ENCODE results near the gene TM7SF3. TPM values are rescaled to one million over a fixed set of nuclear protein-coding genes. Genes with fewer than 3 reads are reported as not detected.
"Not testable (repeated sequence)": the region's sequence is repeated elsewhere in the genome, so short reads cannot be mapped to it uniquely, and the experiment has no call there.

The TM7SF3 gene
- 99.0 and 107 TPM in 2 replicates for total RNA-seq

- peak; percentile 91 to 92 for DNase-seq (ENCODE audit: low read depth in 2 of 2)
These were observed at the start of gene TM7SF3 for GRCh38 chr12:27014085-27014858. Gene TM7SF3 (minus strand): TSS chr12:27014384. CDS start chr12:27014168, 216 bp downstream.

DNA sequence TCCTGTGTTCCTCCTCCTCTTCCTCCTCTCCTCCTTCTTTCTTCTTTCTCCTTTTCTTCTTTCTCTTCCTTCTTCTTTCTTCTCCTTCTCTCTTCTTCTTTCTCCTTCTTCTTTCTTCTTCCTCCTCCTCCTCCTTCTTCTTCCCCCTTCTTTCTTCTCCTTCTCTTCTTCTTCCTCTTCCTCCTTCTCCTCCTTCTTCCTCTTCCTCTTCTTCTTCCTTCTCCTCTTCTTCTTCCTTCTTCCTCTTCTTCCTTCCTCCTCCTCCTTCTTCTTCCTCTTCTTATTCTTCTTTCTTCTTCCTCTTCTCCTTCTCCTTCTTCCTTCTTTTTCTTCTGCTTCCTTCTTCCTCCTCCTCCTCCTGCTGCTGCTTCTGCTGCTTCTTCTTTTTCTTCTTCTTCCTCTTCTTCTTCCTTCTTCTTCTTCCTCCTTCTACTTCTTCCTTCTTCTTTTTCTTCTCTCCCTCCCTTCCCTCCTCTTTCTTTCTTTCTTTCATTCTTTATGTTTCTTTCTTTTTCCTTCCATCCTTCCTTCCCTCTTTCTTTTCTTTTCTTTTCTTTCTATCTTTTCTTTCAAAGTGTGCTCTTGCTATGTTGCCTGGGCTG, 49.2 kb upstream of the TM7SF3 start:
- DNase-seq (ENCODE audit: low read depth in 2 of 2), result no peak

DNA sequence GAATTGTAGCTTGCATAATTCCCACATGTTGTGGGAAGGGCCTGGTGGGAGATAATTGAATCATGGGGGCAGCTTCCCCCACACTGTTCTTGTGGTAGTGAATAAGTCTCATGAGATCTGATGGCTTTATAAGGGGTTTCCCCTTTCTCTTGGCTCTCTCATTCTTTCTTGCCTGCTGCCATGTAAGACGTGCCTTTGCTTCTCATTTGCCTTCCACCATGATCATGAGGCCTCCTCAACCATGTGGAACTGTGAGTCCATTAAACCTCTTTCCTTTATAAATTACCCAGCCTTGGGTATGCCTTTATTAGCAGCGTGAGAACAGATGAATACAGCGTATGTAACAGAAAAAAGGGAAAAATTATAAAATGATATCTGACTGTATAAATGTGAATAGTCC, 47.1 kb upstream of the TM7SF3 start:
- no peak for DNase-seq (ENCODE audit: low read depth in 2 of 2)

DNA sequence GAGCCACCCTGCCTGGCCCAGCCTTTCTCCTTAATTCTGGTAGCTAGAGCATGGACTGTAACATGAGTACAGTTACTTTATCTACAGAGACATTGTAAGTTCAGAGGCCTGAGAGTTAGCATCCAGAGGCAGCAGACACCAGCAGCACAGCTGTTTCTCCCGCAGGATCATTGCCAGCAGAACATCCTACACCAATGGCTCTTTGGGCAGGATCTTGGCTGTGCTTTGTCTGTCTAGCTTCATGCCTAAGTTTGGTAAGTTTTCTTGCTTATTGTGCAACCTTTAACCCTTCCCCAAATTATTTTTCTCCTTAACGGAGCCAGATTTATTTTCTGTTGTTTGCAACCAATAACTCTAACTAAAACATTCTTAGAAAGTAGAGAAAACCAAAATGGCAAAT, 46.6 kb upstream of the TM7SF3 start:
- DNase-seq (ENCODE audit: low read depth in 2 of 2), result no peak

DNA sequence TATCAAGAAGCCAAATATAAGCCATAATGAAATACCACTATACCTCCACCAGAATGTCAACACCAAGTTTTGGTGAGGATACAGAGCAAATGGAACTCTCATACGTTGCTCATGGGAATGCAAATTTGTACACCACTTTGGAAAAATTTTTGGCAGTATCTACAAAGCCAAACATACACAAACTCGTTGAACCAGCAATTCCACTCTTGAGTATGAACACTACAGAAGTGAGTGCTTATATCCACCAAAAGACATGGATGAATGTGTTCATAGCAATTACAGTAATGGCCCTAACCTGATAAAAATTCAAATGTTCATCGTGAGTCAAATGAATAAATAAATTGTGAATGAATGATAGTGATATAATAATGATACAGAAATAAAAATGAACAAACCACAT, 43.4 kb upstream of the TM7SF3 start:
- no peak for DNase-seq (ENCODE audit: low read depth in 2 of 2)

DNA sequence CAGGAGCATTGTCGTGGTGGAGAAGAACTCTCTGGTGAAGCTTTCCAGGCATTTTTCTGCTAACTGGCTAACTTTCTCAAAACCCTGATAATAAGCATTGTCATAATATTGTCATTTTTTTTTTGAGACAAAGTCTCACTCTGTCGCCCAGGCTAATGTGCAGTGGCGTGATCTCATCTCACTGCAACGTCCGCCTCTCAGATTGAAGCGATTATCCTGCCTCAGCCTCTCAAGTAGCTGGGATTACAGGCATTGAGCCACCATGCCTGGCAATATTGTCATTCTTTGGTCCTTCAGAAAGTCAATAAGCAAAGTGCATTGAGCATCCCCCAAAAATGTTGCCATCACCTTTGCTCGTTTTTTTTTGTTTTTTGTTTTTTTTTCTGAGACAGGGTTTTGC, 41.8 kb upstream of the TM7SF3 start:
- DNase-seq (ENCODE audit: low read depth in 2 of 2), result no peak

GRCh38 chr12:27052742-27053141, 38.6 kb upstream of the TM7SF3 start:
- no peak for DNase-seq (ENCODE audit: low read depth in 2 of 2)

- no peak for DNase-seq (ENCODE audit: low read depth in 2 of 2)
These were observed 38.0 kb upstream of the TM7SF3 start for GRCh38 chr12:27052176-27052575.

DNA sequence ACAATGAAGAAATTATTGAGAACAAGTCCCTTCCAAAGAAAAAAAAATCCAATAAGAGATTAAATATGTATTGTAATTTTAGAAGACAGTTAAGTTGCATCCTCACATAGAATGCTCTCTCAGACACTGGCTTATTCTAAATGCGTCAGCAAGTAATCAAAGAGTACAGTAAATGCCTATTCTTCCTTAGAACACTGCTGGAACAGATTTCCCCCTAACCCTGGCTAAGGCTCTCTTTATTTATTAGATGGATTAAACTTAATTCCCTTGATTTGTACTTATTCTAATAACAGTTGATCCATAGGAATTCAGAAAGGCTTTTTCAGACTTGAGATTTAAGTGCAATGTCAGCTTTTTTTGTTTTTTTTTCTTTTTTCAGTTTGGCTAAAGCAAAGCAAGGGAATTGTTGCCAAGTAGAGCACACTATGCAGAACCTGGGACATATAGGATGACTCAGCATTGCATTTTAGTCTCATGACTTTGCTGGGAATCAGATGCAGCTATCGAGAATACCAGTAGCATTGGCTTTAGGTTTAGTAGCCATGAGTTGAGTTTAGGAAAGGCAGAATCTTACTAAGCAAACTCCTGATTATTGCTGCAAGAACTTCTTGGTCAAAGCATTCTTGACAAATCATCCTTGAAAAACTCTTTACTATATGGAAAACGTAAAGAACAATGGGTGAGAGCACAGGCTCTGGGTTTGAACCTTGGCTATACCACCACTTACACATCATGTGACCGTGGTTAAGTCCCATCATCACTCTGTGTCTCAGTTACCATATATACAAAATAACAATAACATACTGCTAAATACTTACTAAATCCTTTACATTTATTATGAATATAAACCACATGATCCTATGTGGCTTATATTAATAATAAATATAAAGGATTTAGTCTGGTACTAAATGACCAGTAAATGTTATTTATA, 34.9 kb upstream of the TM7SF3 start:
- DNase-seq (ENCODE audit: low read depth in 2 of 2), result peak; percentile 49 to 69

DNA sequence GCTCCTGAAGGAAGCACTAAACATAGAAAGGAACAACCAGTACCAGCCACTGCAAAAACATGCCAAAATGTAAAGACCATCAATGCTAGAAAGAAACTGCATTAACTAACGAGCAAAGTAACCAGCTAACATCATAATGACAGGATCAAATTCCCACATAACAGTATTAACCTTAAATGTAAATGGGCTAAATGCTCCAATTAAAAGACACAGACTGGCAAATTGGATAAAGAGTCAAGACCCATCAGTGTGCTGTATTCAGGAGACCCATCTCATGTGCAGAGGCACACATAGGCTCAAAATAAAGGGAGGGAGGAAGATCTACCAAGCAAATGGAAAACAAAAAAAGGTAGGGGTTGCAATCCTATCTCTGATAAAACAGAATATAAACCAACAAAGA, 27.8 kb upstream of the TM7SF3 start:
- DNase-seq (ENCODE audit: low read depth in 2 of 2), result not testable (repeated sequence)

- DNase-seq (ENCODE audit: low read depth in 2 of 2), result not testable (repeated sequence)
These were observed 26.5 kb upstream of the TM7SF3 start for GRCh38 chr12:27040637-27041036.

DNA sequence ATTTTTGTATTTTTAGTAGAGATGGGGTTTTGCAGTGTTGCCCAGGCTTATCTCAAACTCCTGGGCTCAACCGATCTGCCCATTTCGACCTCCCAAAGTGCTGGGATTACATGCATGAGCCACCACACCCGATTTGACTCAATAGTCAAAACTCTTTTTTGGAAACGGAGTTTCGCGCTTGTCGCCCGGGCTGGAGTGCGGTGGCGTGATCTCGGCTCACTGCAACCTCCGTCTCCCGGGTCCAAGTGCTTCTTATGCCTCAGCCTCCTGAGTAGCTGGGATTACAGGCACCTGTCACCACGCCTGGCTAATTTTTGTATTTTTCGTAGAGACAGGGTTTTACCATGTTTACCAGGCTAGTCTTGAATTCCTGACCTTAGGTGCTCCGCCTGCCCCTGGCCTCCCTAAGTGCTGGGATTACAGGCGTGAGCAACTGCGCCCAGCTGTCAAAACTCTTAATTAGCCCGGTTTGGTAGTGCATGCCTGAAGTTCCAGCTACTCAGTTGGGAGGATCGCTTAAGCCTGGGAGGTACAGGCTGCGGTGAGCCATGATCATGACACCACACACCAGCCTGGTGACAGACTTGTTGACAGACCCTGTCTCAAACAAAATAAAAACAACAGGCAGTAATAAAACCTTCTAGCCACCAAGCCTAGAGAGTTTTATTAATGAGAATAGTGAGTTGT, 20.6 kb upstream of the TM7SF3 start:
- DNase-seq (ENCODE audit: low read depth in 2 of 2), result no peak

GRCh38 chr12:27032679-27033078, 18.5 kb upstream of the TM7SF3 start:
- no peak for DNase-seq (ENCODE audit: low read depth in 2 of 2)

DNA sequence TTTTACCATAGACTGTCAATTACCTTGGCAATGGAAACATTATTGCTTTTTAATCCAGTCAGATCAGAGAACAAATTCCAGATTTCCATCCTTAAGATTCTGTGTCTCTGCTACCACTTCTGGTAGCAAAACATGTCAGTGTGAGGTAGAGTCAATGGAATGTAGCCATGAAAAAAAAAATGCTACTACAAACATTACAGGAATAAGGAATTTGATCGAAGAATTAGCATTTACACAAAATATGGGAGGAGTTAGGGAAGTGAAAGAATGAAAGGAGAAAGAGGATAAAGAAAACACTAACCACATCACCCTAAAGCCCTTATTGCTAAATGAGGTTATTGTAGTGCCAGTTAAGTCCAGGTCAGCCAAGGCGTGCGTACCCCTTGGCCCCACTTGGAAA, 17.3 kb upstream of the TM7SF3 start:
- no peak for DNase-seq (ENCODE audit: low read depth in 2 of 2)

- no peak for DNase-seq (ENCODE audit: low read depth in 2 of 2)
These were observed 12.1 kb upstream of the TM7SF3 start for GRCh38 chr12:27026257-27026656.

DNA sequence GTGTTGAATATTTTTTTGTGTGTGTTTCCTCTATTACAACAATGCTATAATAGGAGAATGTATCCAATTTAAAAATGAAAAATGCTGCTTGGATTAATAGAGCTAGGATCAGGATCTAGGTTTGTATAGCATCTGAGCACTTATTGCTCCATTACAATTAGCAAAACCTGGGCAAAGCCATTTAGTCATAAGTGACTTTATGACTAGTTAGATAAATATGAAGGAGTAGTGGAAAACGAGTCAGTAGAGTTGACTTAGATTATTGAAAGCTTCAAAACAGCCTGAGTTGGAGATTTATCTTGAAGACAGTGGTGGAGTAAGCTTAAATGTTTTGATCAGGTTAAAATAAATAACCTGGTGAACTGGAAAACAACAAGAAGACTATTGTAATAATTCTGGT, 10.9 kb upstream of the TM7SF3 start:
- DNase-seq (ENCODE audit: low read depth in 2 of 2), result no peak

- DNase-seq (ENCODE audit: low read depth in 2 of 2), result no peak
These were observed 10.1 kb upstream of the TM7SF3 start for GRCh38 chr12:27024291-27024690.

- DNase-seq (ENCODE audit: low read depth in 2 of 2), result no peak
These were observed 6.6 kb upstream of the TM7SF3 start for GRCh38 chr12:27020761-27021160.

DNA sequence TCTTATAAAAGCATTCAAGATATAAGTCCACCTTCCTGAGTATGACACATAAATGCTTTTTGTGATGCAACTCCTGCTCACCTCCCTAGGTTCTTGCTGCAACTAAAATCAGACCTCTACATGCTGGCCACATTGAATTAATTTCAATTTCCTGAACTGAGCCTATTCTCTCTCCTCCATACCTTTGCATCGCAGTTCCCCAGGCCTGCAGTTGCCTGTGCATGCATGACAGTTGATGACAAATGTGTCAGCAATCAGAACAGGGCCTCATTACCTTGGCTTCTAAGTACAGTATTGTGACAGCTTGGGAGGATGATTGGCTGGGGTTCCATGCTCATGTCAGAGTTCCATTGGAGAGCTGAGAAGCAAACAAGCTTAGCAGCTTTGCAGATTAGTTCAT, 3.9 kb upstream of the TM7SF3 start:
- DNase-seq (ENCODE audit: low read depth in 2 of 2), result no peak

- not testable (repeated sequence) for DNase-seq (ENCODE audit: low read depth in 2 of 2)
These were observed 3.1 kb upstream of the TM7SF3 start for GRCh38 chr12:27017163-27017823.

DNA sequence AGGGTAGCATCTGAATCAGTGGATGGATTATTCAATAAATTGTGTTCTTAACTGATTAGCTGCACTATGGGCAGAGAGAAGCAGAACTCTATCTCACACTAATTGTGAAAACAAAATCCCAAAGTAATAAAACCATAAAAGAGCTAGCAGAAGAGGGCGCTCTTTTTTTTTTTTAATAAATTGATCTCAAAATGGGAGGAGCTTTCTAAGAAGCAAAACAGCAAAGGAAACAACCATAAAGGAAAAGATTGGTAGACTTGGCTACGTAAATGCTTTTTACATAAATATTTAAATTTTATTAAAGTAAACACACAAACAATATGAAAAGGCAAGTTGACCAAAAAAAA, 1.5 kb upstream of the TM7SF3 start:
- peak; percentile 61 for DNase-seq (ENCODE audit: low read depth in 2 of 2)
